Dendritic cell treated with granulocyte-macrophage colony-stimulating factor and Interleukin-4, amounts not matched to agents 40 ng/mL and 50 ng/mL, for 4 days (primary cell): ENCODE measurements around the gene PMIS2.

ENCODE experiments used
- H3K27ac Mint-ChIP-seq: one replicate; pipeline ENCODE4 v1.8.0; 2022; ENCODE audit warnings: mild to moderate bottlenecking, mixed read lengths
- H3K27me3 Mint-ChIP-seq: one replicate; pipeline ENCODE4 v1.8.0; 2022; ENCODE audit warnings: mild to moderate bottlenecking, mixed read lengths
- H3K36me3 Mint-ChIP-seq: one replicate; pipeline ENCODE4 v1.8.0; 2022; ENCODE audit warnings: low read depth, mixed read lengths
- H3K4me1 Mint-ChIP-seq: one replicate; pipeline ENCODE4 v1.8.0; 2022; ENCODE audit warnings: low read depth, mixed read lengths
- H3K4me3 Mint-ChIP-seq: one replicate; pipeline ENCODE4 v1.8.0; 2022; ENCODE audit warnings: mild to moderate bottlenecking, moderate library complexity, mixed read lengths
- H3K9me3 Mint-ChIP-seq: one replicate; pipeline ENCODE4 v1.8.0; 2022; ENCODE audit warnings: mixed read lengths
- intact Hi-C: fragments of 100-400 bp; cut with micrococcal nuclease; formaldehyde crosslinking; loops from one replicate; pipeline ENCODE4 v1.15.0; 2022

The PMIS2 gene

DNA sequence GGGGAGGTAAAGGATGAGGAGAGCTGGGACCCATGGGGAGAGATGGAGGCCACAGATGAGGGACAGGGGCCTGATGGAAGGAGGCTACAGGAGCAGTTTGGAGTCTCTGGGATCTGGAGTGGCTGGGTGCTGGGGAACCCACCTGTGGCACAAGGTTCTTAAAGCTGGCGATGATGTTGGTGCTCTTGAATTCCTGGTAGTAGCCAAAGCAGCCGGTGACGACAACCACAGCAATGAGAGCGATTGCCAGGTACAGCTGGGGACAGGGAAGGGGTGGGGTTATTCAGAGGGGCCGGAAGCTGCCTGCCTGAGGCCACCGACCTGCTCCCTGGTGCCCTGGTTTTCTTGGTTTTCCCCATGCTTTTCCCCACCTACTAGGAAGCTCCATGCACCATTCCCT is 25.3 kb upstream of the PMIS2 start:
- Mint-ChIP-seq H3K4me3 (no peak overlapping the region), H3K4me1 (peaks cover 9% of the 10 kb centered on the region), H3K36me3 (no peaks in the 10 kb centered on the region), H3K27me3 (peaks cover 63% of the 10 kb centered on the region), H3K27ac (no peak overlapping the region), H3K9me3 (no peaks in the 10 kb centered on the region)
- intact Hi-C loops, result no loop called here

DNA sequence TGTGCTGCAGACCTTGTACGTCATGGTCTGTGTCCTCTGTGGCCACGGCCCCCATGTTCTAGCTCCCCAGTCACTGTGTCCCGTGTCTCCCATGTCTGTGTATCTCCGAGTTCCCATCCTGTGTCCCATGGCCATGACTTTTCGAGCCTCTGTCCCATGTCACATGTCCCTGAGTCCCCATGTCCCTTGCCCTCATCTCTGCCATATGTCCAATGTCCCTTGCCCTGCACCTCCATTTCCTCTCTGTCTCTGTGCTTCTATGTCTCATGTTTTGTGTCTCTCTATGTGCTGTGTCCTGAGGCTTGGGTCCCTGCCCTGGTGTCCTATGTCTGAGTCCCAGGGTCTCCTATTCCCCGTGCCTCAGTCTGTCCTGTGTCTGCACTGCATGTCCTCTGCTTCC is 24.5 kb upstream of the PMIS2 start:
- Mint-ChIP-seq H3K27me3 (peaks cover 56% of the 10 kb centered on the region), H3K4me3 (no peak overlapping the region), H3K9me3 (no peaks in the 10 kb centered on the region), H3K27ac (no peak overlapping the region), H3K36me3 (no peaks in the 10 kb centered on the region), H3K4me1 (peaks cover 9% of the 10 kb centered on the region)
- intact Hi-C loops, result no loop called here

DNA sequence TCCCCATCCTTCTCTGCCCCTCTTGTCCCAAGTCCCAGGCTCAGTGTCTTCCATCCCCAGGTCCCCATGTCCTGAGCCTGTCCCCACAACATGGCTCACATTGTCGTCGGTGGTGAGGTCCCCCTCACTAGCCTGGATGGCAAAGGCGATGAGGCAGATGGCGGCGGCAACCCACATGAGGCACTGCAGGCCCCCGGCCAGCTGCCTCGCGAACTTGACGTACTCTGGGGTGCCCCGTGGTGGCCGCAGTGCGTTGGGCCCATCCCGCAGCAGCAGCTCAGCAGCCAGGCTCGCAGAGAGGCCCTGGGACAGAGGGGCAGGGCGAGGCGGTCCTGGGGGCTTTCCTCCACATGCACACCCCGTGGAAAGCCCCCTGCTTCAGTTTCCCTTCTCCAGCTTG is 23.6 kb upstream of the PMIS2 start:
- intact Hi-C loops, result no loop called here
- Mint-ChIP-seq H3K36me3 (no peaks in the 10 kb centered on the region), H3K9me3 (no peaks in the 10 kb centered on the region), H3K27me3 (peaks cover 51% of the 10 kb centered on the region), H3K27ac (no peak overlapping the region), H3K4me1 (peaks cover 7% of the 10 kb centered on the region), H3K4me3 (no peak overlapping the region)

DNA sequence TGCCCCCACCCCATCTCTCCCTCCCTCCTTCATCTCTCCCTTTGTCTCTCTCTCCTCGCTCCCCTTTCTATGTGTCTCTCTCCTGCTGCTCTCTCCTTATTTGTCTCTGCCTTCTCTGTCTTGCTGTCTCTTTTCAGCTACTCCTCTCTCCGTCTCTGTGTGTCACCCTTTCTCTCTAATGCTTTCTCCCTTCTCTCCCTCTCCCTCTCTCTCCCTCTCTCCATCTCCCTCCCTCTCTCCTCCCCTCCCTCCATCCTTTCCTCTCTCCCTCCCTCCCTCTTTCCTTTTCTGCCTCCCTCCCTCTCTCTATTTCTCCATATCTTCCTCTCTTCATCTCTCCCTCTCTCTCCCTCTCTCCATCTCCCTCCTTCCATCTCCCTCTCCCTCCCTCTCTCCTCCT is 23.2 kb upstream of the PMIS2 start:
- Mint-ChIP-seq H3K27me3 (peaks cover 46% of the 10 kb centered on the region), H3K4me1 (peaks cover 3% of the 10 kb centered on the region), H3K9me3 (no peaks in the 10 kb centered on the region), H3K4me3 (no peak overlapping the region), H3K27ac (no peak overlapping the region), H3K36me3 (no peaks in the 10 kb centered on the region)
- intact Hi-C loops, result no loop called here

DNA sequence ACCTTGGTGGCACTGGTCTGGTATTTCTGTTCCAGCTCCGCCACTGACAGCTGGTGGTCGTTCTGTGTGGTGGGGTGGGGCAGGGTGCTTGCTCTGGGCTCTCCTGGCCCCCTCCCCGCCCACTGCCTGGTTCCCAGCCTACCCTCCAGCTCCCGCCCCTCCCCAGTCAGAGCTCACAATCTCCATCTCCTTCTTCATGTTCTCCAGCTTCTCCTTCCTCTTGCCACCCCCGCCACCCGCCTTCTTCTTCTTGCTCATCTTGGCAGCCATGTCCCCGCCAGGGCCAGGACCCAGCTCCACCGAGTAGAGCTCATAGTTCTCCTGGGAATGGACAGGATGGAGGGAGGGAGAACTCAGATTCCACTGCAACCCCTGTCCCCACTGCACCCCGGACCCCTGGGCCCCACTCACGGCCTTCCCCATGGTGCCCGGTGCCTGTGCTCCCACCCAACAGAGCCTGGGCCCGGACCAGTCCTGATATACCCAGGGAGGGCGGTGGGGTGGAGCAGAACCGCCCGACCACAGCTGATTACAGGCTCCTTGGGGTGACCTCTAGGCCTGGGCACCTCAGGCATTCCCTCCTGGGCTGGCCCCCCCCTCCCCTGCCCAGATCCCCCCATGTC is 22.7 kb upstream of the PMIS2 start, which contains the start of gene ATP4A:
Gene ATP4A (minus strand): TSS at position 452 of the 623 bp plus-strand sequence. CDS start 29 bp downstream, at position 423.
- no peaks in the 10 kb centered on the region for H3K36me3 Mint-ChIP-seq
- no peaks in the 10 kb centered on the region for H3K4me1 Mint-ChIP-seq
- no peak within 1 kb of the TSS for H3K4me3 Mint-ChIP-seq
- H3K9me3 Mint-ChIP-seq, result no peaks in the 10 kb centered on the region
- intact Hi-C loops, result no loop called here
- H3K27ac Mint-ChIP-seq, result no peak within 1 kb of the TSS
- peaks cover 43% of the 10 kb centered on the region for H3K27me3 Mint-ChIP-seq

DNA sequence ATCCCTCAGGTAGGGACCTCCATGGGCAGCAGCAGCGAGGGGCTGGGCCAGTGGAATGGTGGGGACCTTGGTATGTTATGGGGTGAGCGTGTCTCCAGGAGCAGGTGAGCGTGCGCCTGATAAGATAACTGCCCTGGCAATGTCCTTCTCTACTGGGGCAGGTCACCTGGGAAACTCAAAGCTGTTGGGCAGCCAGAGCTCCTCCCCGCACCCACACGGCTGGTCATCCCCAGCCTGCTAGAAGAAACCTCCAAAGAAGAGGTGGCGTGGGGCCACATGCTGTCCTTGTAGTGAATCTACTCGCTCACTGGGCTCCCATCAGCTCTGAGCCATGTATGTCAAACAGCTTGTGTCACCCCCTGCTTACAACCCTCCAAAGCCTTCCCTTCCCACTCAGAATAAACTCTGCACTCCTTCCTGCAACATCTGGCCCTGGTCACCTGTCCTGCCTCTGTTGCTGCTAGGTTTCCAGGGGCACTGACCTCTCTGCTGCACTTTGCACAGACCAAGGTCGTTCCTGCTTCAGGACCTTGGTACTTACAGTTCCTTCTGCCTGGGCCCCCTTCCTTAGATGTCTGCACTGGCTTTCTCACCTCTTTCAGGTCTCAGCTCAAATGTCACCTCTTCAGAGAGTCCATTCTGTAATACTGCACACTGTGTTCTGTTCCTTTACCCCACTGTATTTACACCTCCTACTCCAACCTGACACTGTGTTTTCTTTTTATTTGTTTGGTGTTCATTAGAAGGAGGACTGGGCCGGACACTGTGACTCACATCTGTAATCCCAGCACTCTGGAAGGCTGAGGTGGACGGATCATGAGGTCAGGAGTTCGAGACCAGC is 20.7 kb upstream of the PMIS2 start:
- no peaks in the 10 kb centered on the region for H3K36me3 Mint-ChIP-seq
- no peaks in the 10 kb centered on the region for H3K4me1 Mint-ChIP-seq
- intact Hi-C loops, result no loop called here
- H3K4me3 Mint-ChIP-seq, result no peak overlapping the region
- no peak overlapping the region for H3K27ac Mint-ChIP-seq
- H3K9me3 Mint-ChIP-seq, result no peaks in the 10 kb centered on the region
- peaks cover 31% of the 10 kb centered on the region for H3K27me3 Mint-ChIP-seq

DNA sequence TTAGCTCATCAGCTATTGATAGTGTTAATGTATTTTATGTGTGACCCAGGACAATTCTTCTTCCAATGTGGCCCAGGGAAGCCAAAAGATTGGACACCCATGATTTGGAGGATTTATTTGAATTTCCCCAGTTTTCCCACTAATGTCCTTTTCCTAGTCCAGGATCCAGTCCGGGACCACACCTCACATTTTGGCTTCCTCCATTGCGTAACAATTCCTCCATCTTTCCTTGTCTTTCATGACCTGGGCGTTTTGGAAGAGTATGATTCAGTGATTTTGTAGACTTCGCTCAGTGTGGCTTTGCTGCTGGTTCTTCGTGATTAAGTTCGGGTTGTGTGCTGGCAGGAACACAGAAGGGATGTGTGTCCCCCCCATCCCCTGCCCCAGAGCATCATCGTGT is 19.2 kb upstream of the PMIS2 start:
- Mint-ChIP-seq H3K27me3 (peaks cover 30% of the 10 kb centered on the region), H3K36me3 (no peaks in the 10 kb centered on the region), H3K4me3 (no peak overlapping the region), H3K27ac (no peak overlapping the region), H3K4me1 (no peaks in the 10 kb centered on the region), H3K9me3 (no peaks in the 10 kb centered on the region)
- intact Hi-C loops, result no loop called here

DNA sequence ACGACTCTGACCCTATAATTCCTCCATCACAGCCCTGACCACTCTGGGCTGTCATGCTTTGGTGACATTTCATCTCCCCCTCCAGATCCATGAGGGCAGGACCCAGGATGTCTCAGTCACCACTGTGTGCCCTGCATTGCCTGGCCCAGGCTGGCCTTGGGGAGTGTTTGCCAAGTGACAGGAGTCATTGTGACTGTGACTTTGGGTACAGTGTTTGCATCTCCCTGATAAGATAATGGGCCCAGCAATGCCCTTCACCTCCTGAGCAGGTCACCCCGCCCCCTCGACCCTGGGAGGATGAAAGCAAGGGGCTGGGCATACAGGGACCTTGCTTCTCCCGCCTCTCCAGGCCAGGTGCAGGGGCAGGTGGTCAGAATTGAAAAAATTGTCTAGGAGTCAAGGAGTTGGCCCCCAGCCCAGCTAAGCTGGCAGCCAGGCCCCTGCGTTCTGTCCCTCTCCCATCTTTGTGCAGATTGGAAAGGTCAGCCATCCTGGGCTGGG is 16.6 kb upstream of the PMIS2 start:
- intact Hi-C loops, result no loop called here
- Mint-ChIP-seq H3K36me3 (no peaks in the 10 kb centered on the region), H3K27me3 (peaks cover 21% of the 10 kb centered on the region), H3K27ac (no peak overlapping the region), H3K4me1 (no peaks in the 10 kb centered on the region), H3K9me3 (peaks cover under 1% of the 10 kb centered on the region), H3K4me3 (no peak overlapping the region)

DNA sequence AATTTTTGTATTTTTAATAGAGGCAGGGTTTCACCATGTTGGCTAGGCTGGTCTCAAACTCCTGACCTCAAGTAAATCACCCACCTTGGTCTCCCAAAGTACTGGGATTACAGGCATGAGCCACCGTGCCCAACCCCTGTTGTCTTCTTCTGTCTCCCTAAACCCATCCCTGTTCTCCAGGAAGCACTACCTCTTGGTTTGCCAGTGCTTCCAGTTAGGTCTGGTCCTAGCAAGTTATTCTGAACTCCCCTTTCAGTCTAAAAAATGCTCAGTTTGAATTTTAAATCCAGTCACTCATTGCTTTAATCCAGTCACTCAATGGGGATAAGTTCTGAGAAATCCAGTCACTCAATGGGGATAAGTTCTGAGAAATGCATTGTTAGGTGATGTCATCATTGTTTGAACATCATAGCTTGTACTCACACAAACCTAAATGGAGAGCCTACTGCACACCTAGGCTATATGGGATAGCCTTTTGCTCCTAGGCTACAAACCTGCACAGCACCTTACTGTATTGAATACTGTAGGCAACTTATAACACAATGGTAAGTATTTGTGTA is 14.5 kb upstream of the PMIS2 start:
- Mint-ChIP-seq H3K4me3 (no peak overlapping the region), H3K27ac (no peak overlapping the region), H3K27me3 (peaks cover 24% of the 10 kb centered on the region), H3K36me3 (no peaks in the 10 kb centered on the region), H3K9me3 (peaks cover 21% of the 10 kb centered on the region), H3K4me1 (no peaks in the 10 kb centered on the region)
- intact Hi-C loops, result no loop called here

DNA sequence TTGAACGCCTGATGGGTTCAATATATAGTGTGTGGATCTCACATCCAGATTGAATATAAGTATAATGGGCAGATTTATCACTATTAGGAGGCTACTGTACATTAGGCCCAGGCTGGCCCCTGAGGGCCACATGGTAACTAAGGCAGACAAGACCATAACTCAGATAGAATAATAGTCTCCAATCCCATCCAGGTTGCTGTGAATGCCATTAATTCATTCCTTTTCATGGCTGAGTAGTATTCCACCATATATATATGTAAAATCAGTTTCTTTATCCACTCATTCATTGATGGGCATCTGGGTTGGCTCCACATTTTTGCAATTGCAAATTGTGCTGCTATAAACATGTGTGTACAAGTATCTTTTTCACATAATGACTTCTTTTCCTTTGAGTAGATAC is 8.1 kb upstream of the PMIS2 start:
- H3K4me1 Mint-ChIP-seq, result no peaks in the 10 kb centered on the region
- peaks cover 14% of the 10 kb centered on the region for H3K27me3 Mint-ChIP-seq
- intact Hi-C loops, result no loop called here
- no peak overlapping the region for H3K4me3 Mint-ChIP-seq
- no peak overlapping the region for H3K27ac Mint-ChIP-seq
- peaks cover 35% of the 10 kb centered on the region for H3K9me3 Mint-ChIP-seq
- H3K36me3 Mint-ChIP-seq, result no peaks in the 10 kb centered on the region

DNA sequence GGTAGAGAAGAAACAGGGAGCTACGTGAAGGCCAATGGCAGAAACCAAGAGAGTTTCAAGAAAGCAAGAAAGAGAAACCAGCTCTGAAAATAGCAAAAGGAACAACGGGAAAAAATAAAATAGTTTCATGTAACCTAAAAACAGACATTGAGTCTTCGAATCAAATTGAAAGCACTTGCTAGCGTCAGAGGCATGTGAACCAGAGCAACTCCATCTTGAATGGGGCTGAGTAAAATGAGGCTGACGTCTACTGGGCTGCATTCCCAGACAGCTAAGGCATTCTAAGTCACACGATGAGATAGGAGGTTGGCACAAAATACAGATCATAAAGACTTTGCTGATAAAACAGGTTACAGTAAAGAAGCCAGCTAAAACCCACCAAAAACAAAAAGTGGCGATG is 7.3 kb upstream of the PMIS2 start:
- intact Hi-C loops, result no loop called here
- Mint-ChIP-seq H3K4me1 (no peaks in the 10 kb centered on the region), H3K36me3 (no peaks in the 10 kb centered on the region), H3K27me3 (peaks cover 16% of the 10 kb centered on the region), H3K27ac (no peak overlapping the region), H3K4me3 (no peak overlapping the region), H3K9me3 (peaks cover 35% of the 10 kb centered on the region)

DNA sequence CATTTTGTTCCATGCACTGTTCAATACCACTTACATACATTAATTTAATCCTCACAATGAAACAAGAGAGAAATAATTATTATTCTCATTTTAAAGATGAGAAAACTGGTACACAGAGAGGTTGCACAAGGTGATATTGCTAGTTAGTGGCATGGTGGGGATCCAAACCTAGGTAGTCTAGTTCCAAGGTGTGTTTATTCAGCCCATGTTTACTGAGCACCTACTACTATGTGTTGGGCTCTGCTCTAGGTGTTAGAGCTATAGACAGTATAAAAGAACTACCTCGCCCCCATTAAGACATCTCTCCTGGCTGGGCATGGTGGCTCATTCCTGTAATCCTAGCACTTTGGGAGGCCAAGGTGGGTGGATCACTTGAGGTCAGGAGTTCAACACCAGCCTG is 3.2 kb upstream of the PMIS2 start:
- Mint-ChIP-seq H3K9me3 (peaks cover 2% of the 10 kb centered on the region), H3K27ac (no peak overlapping the region), H3K4me3 (no peak overlapping the region), H3K27me3 (peaks cover 28% of the 10 kb centered on the region), H3K36me3 (no peaks in the 10 kb centered on the region), H3K4me1 (no peaks in the 10 kb centered on the region)
- intact Hi-C loops, result no loop called here

DNA sequence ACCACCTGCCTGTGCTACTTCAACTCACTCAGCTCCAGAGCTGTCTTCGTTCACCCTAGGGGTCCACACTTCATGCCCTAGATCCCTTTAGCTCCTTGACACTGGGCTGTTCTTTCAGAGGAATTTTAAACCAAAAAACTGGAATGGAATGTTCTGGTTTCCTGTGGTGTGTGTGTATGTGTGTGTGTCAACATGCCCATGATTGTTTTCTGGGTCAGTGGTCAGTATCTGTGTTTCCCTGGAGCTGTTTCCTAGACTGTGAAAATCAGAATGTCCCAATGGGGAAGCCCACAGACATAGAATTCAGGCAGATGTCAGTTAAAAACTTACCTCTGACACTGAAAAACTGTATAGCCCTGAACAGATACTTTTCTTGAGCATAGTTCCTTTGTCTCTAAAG is 1.3 kb downstream of the PMIS2 start:
- Mint-ChIP-seq H3K36me3 (no peaks in the 10 kb centered on the region), H3K27ac (no peak overlapping the region), H3K27me3 (peaks cover 25% of the 10 kb centered on the region), H3K9me3 (no peaks in the 10 kb centered on the region), H3K4me3 (no peak overlapping the region), H3K4me1 (no peaks in the 10 kb centered on the region)
- intact Hi-C loops, result no loop called here

DNA sequence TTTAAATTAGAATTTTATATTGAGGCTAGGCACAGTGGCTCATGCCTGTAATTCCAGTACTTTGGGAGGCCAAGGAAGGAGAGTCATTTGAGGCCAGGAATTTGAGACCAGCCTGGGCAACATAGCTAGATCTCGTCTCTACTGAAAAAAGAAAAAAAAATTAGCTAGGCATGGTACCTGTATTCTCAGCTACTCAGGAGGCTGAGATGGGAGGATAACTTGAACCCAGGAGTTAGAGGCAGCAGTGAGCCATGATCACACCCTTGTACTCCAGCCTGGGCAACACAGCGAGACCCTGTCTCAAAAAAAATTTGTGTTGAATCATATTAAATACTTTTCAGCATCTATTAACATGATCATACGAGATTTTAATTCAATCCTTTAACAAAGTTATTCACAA is 4.9 kb downstream of the PMIS2 start:
- no peaks in the 10 kb centered on the region for H3K9me3 Mint-ChIP-seq
- peaks cover 11% of the 10 kb centered on the region for H3K27me3 Mint-ChIP-seq
- intact Hi-C loops, result loop anchor here (5.0 kb wide), 1 partner anchor 239 kb away; no protein-coding TSS in a partner anchor
- H3K4me3 Mint-ChIP-seq, result no peak overlapping the region
- no peaks in the 10 kb centered on the region for H3K4me1 Mint-ChIP-seq
- no peak overlapping the region for H3K27ac Mint-ChIP-seq
- no peaks in the 10 kb centered on the region for H3K36me3 Mint-ChIP-seq
